ENCODE results near the gene JMJD1C.

GRCh38 chr10:63145782-63146181, 320.0 kb downstream of the JMJD1C start:
- TF ChIP-seq POLR2A (IDR thresholded peaks at IDR 0.05; ENCODE audit: low read depth, low read length) (no peak), TAF1 (IDR thresholded peaks at IDR 0.05; ENCODE audit: low read depth, low read length) (no peak), POLR2AphosphoS5 (IDR thresholded peaks at IDR 0.05; ENCODE audit: low read depth, low read length) (no peak), SPI1 (IDR thresholded peaks at IDR 0.05; ENCODE audit: low read depth, low read length) (peak; percentile 36)
